Testis (tissue), 5 donors: ENCODE data around the gene ADAMTS20. TPM values are rescaled to one million over a fixed set of nuclear protein-coding genes. Genes with fewer than 3 reads are reported as not detected.

Experiments used
- DNase-seq: peaks from one replicate; pipeline ENCODE4 v3.0.0-alpha.2; 2019
- H3K27ac ChIP-seq, 2 donors: fragments of 200-600 bp; sonication (generic); one replicate each; pipeline ENCODE4 v1.5.1; 2019
- H3K27me3 ChIP-seq: fragments of 200-600 bp; sonication (generic); one replicate; pipeline ENCODE4 v1.5.1; 2019
- H3K36me3 ChIP-seq: fragments of 200-600 bp; sonication (generic); one replicate; pipeline ENCODE4 v1.5.1; 2017; ENCODE audit warnings: low read depth; ENCODE audit errors: missing control alignments
- H3K4me1 ChIP-seq: fragments of 200-600 bp; sonication (generic); one replicate; pipeline ENCODE4 v1.5.1; 2019
- H3K4me3 ChIP-seq, 2 donors: fragments of 200-600 bp; sonication (generic); one replicate each; pipeline ENCODE4 v1.5.1; 2017 to 2019
- H3K9me3 ChIP-seq: fragments of 200-600 bp; sonication (generic); one replicate; pipeline ENCODE4 v1.5.1; 2017
- CTCF ChIP-seq, 3 experiments: fragments of 450-650 bp in 2 of 3; fragments of 200-600 bp in 1 of 3; sonication (generic) in 1 of 3; IDR thresholded peaks; one replicate each; pipeline ENCODE4 v1.5.1; 2016 to 2019; ENCODE audit warnings: antibody characterized with exemption in 3 of 3, mild to moderate bottlenecking in 2 of 3, moderate library complexity in 1 of 3
- POLR2A ChIP-seq: fragments of 450-650 bp; IDR thresholded peaks from one replicate; pipeline ENCODE4 v1.6.1; 2017; ENCODE audit warnings: antibody characterized with exemption, mild to moderate bottlenecking, moderate library complexity
- WGBS, 2 donors: methylation state at CpG; one replicate each; pipeline ENCODE4 v1.1.5; 2018; 5-methylcytosine and 5-hydroxymethylcytosine counted together
- intact Hi-C: fragments of 100-400 bp; cut with DNase I; formaldehyde crosslinking; loops from one replicate; pipeline ENCODE4 v1.15.1; 2023; ENCODE audit warnings: low total_unique reads
- long read RNA-seq, 2 donors: transcript quantifications; one replicate each; lab custom pipeline, GENCODE V29; 2026
- polyA plus RNA-seq: library from polyadenylated mRNA; stranded (reverse); fragments of 350-450 nt; fragmentation: Illumina TruSeq; extraction: RNeasy Lipid Tissue Mini Kit (QIAGEN cat#74804); gene quantifications from one replicate; pipeline ENCODE4 v1.2.3, GENCODE V29; 2014; ENCODE audit warnings: low read depth, low replicate concordance; ENCODE audit not compliant: insufficient read depth
- total RNA-seq, 2 donors: library from RNA; depleted of rRNA; stranded (reverse); fragments of >200 nt; gene quantifications; one replicate each; pipeline ENCODE4 v1.2.3, GENCODE V29; 2016

Gene ADAMTS20
- total RNA-seq = 1 to 10 TPM; 1.1 to 1.5 TPM
- polyA plus RNA-seq = 0.26 TPM
- long read RNA-seq, donor 1 = 0 reads
- long read RNA-seq, donor 2 = 0 reads

GRCh38 chr12:43551971-43552559 is at the start of gene ADAMTS20:
Gene ADAMTS20 (minus strand): TSS chr12:43552203. CDS start chr12:43551921, 282 bp downstream.
- peak within 1 kb of the TSS; percentile 40 to 45 for H3K4me3 ChIP-seq
- intact Hi-C loops = no loop called here
- WGBS, 2 donors = 1 to 2% methylated on average over 20 to 41 of the region's 51 CpGs

GRCh38 chr12:43599708-43600107 is 47.7 kb upstream of the ADAMTS20 start:
- H3K36me3 ChIP-seq = no peaks in the 10 kb centered on the region
- intact Hi-C loops = no loop called here
- no peak overlapping the region for H3K4me3 ChIP-seq
- no peaks in the 10 kb centered on the region for H3K4me1 ChIP-seq
- WGBS, 2 donors = 81 to 88% methylated on average over 1 of the region's 1 CpG
- no peak for DNase-seq
- no peaks in the 10 kb centered on the region for H3K27me3 ChIP-seq
- no peaks in the 10 kb centered on the region for H3K9me3 ChIP-seq
- no peak overlapping the region for H3K27ac ChIP-seq
- TF ChIP-seq CTCF (IDR thresholded peaks at IDR 0.05) = no peak
- TF ChIP-seq POLR2A = no peak

More at GRCh38 chr12:43551971-43552559, at the start of gene ADAMTS20:
- DNase-seq = peak; percentile 43
- TF ChIP-seq POLR2A = no peak
- TF ChIP-seq CTCF (IDR thresholded peaks at IDR 0.05) = no peak
- Histone ChIP-seq H3K4me1 (no peaks in the 10 kb centered on the region), H3K27ac (no peak within 1 kb of the TSS), H3K27me3 (no peaks in the 10 kb centered on the region), H3K9me3 (no peaks in the 10 kb centered on the region), H3K36me3 (no peaks in the 10 kb centered on the region)

GRCh38 chr12:43599066-43599465 is 47.1 kb upstream of the ADAMTS20 start:
- H3K4me1 ChIP-seq = no peaks in the 10 kb centered on the region
- no peaks in the 10 kb centered on the region for H3K27me3 ChIP-seq
- H3K4me3 ChIP-seq = no peak overlapping the region
- WGBS, 2 donors = 92% methylated on average over 3 of the region's 3 CpGs
- H3K9me3 ChIP-seq = no peaks in the 10 kb centered on the region
- no peak for DNase-seq
- no peak overlapping the region for H3K27ac ChIP-seq
- no peak for TF ChIP-seq CTCF (IDR thresholded peaks at IDR 0.05)
- no peak for TF ChIP-seq POLR2A
- no peaks in the 10 kb centered on the region for H3K36me3 ChIP-seq
- intact Hi-C loops = no loop called here

- Histone ChIP-seq H3K27ac (no peak overlapping the region), H3K36me3 (no peaks in the 10 kb centered on the region), H3K9me3 (no peaks in the 10 kb centered on the region), H3K4me1 (no peaks in the 10 kb centered on the region), H3K4me3 (no peak overlapping the region), H3K27me3 (no peaks in the 10 kb centered on the region)
- TF ChIP-seq CTCF (IDR thresholded peaks at IDR 0.05) (no peak), POLR2A (no peak)
- 67 to 74% methylated on average over 1 of the region's 1 CpG for WGBS, 2 donors
- intact Hi-C loops = no loop called here
- no peak for DNase-seq
Observed at GRCh38 chr12:43590307-43590706, 38.3 kb upstream of the ADAMTS20 start.

- Histone ChIP-seq H3K36me3 (no peaks in the 10 kb centered on the region), H3K4me1 (no peaks in the 10 kb centered on the region), H3K4me3 (no peak overlapping the region), H3K27me3 (no peaks in the 10 kb centered on the region), H3K9me3 (no peaks in the 10 kb centered on the region), H3K27ac (no peak overlapping the region)
- WGBS, 2 donors = 77 to 84% methylated on average over 7 of the region's 7 CpGs
- TF ChIP-seq CTCF (IDR thresholded peaks at IDR 0.05) (no peak), POLR2A (no peak)
- DNase-seq = no peak
- intact Hi-C loops = no loop called here
Observed at GRCh38 chr12:43586646-43587245, 34.7 kb upstream of the ADAMTS20 start.
